NCI-H187 (cell line): ENCODE measurements around the gene USP15.
"Not testable (repeated sequence)": the region's sequence is repeated elsewhere in the genome, so short reads cannot be mapped to it uniquely, and the experiment has no call there.

Experiments used
- DNase-seq, 2 experiments: peaks; one replicate each; lab custom pipeline; 2025; lab: John Stamatoyannopoulos, UW

The USP15 gene

GRCh38 chr12:62455429-62455828, 195.2 kb downstream of the USP15 start:
- DNase-seq = not testable (repeated sequence)

GRCh38 chr12:62458626-62459025, 198.4 kb downstream of the USP15 start:
- DNase-seq = no peak

- no peak for DNase-seq
These were observed 199.8 kb downstream of the USP15 start for GRCh38 chr12:62459976-62460375.

- DNase-seq = not testable (repeated sequence)
These were observed 201.1 kb downstream of the USP15 start for GRCh38 chr12:62461171-62461837.

GRCh38 chr12:62463252-62463651, 203.0 kb downstream of the USP15 start:
- not testable (repeated sequence) for DNase-seq
